GM18907 (cell line): Measurements from ENCODE around the gene PARP11.

ENCODE experiments used
- ATAC-seq: cut with Tn5 transposase; IDR thresholded peaks from one replicate; pipeline ENCODE4 v1.9.1; 2021; ENCODE audit warnings: mild to moderate bottlenecking, moderate library complexity; ENCODE audit not compliant: unreplicated experiment

The PARP11 gene

GRCh38 chr12:3775385-3776035 lies 97.7 kb downstream of the PARP11 start:
- no peak for ATAC-seq

- ATAC-seq, result no peak
Measured at GRCh38 chr12:3772380-3772779, 100.8 kb downstream of the PARP11 start.

GRCh38 chr12:3771853-3772252 lies 101.3 kb downstream of the PARP11 start:
- no peak for ATAC-seq

GRCh38 chr12:3770891-3771290 lies 102.3 kb downstream of the PARP11 start:
- ATAC-seq, result no peak

- ATAC-seq, result no peak
Measured at GRCh38 chr12:3768911-3769447, 104.2 kb downstream of the PARP11 start.

- ATAC-seq, result no peak
Measured at GRCh38 chr12:3761116-3761735, 112.0 kb downstream of the PARP11 start.

GRCh38 chr12:3759878-3760277 lies 113.3 kb downstream of the PARP11 start:
- ATAC-seq, result no peak
